CD4-positive, alpha-beta T cell treated with Interleukin-2 at 100 ng/mL for 4 hours (primary cell): ENCODE results near the gene MBOAT2.

ENCODE experiments used
- DNase-seq: peaks from one replicate; pipeline ENCODE4 v3.0.0-alpha.2; 2020; ENCODE audit warnings: low spot score

Gene MBOAT2

DNA sequence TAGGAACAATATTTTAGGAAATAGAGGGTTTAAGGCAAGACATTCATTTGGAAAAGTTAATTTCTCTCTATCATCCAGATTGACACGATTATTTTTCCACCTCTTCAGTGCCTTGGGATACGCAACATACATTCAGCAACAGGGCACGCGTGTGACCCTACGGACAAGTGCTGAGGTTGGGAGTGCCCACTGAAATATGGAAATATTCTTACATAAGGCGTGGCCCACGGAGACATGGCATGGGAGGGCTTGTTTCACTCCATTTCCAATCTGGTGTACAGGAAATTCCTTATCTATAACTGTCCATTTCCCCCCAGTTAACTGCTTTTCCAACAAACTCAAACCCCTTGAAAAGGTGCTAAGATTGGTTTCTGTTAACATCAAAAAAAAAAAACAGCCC is 145.2 kb downstream of the MBOAT2 start:
- no peak for DNase-seq

DNA sequence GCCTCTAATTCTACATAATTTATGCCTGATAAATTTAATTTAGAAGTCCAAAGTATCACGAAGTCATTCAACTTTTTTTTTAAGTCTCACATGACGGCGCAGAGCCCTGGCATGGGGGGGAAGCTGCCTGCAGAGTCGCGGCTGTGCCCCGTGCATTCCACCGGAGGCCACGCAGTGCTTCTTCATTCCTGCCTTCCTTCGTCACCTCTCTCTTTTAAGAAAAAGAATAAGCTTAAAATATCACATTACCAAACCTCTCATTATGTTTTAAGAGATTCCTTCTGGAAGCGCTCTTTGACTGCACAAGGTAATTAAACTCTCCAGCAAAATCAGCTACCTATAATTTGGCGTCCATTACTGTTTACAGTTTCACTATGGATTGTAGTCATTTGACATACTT is 145.8 kb downstream of the MBOAT2 start:
- DNase-seq, result no peak

DNA sequence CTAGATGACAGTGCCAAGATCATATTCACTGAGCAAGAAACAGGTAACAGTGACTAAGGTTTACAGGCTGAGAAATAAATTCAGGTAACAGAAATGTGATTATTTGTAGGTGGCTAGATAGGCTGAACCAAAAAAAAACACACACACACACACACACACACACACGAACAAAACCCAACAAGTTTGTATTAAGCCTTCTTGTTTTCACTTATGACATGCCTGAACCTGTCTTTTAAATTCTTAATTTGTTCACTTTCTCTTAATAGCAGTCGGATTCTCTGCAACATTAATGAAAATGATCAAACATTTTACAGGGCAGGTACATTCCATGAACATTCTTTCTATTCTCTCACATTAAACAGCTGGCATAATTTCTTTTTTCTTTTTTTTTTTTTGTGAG is 147.3 kb downstream of the MBOAT2 start:
- DNase-seq, result no peak

DNA sequence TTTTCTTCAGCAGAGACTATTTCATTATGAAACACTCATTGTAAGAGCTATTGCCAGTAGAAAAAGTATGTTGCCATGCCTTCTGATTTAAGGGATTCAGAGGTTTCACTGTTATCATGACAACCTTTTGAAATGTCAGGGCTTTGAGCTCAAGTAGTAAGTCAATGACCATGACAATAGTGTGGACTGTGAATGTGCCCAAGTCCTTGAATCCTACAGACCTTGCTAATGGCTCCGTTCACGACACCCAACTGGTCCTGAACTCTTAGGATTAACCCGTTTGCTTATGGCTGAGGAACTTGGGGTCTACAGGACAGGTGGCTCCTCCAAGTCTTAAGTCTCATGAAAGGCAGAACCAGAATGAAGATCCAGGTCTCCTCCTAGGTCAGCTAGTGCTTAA is 148.5 kb downstream of the MBOAT2 start:
- DNase-seq, result no peak

DNA sequence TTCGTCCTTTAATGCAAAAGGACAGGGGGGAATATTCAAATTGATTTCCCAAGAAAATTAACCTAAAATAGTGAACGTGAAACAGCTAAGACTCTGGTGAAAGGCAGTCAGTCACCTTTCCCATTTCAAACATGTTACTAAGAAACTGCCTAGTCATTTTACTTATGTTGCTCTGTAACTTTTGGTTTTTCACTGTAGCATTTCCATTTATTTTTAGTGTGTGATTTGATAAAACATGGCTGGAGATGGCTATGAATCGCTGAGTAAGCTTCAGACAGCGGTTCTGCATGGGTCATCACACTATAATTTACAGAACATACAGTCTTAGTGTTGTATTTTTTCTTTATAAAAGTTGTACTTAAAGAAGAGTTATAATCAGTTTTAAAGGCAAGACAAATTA is 150.1 kb downstream of the MBOAT2 start:
- no peak for DNase-seq

DNA sequence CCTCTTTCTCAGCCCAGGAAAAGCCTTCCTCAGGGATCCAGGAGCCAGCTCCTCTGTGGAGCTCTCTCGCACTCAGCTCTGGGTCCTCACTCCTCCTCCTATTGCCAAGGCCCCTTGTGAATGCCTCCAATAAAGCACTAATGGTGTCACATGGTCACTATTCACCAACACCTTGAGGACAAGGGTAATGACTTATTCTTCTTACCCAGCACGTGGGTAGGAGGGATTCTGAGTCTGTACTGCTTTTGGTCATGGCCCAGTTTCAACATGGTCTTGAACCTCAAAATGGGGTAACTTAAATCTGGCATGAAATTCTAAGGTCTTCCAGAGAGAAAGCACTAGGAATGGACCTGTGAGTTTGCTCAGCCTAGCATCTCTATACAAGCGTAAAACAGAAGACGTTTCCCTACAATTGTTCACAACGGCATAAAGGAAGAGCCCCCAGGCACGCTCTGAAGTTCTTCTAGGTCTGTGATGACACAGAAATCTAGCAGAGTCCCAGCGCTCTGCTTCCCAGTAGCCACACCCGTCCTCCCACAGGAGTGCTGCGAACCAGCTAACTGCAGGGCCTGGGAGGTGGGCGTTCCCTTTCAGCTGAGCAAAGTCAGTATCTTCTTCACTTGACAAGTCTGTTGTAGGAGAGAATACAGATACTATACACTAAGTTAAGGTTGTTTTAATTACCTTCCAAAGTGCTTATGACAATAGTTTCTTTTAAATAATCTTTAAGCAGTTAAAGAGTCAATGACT is 151.5 kb downstream of the MBOAT2 start:
- no peak for DNase-seq

DNA sequence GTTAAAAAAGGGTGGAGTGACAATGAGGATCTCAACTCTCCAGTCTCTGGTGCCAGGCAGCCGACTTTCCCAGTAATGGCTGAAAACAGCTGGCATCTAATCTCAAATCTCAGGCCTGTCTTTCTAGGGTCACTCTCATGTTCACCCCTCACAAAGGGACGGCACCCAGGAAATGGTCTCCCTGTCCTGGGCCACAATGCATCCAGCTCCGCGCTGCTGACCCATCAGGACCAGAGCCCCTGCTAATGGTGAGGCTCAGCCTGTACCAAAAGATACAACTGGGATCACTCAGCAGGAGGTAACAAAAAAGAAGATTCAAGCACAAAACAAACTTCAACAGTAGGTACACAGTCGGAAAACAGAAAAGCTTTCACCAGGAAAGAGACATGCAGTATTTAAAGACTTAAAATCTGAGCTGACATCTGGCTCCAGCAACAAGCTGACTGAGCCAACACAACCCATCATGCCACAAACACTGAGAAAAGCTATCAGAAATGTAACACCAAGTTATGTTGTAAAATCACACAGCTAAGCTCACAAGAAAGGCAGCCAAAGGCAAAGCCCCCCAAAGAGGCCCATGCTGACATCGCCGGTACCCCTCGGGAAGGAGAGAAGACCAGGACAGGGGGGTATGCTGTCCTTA is 152.5 kb downstream of the MBOAT2 start:
- no peak for DNase-seq

DNA sequence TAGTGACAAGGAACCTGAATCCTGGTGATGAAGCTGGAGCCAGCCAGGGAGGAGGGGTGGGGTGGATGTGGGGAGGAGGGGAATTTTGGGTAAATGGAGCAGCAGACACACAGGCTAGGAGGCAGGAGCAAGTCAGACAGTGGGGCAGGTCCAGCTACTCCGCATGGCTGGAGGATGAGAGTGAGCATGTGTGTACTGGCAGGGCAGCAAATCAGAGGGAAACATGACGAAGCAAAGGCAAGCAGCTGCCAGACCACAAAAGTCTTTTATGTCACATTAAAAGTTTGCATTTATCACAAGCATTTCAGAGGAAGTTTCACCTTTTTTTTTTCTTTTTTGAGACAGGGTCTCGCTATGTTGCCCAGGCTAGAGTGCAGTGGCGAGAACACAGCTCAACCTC is 154.2 kb downstream of the MBOAT2 start:
- no peak for DNase-seq

DNA sequence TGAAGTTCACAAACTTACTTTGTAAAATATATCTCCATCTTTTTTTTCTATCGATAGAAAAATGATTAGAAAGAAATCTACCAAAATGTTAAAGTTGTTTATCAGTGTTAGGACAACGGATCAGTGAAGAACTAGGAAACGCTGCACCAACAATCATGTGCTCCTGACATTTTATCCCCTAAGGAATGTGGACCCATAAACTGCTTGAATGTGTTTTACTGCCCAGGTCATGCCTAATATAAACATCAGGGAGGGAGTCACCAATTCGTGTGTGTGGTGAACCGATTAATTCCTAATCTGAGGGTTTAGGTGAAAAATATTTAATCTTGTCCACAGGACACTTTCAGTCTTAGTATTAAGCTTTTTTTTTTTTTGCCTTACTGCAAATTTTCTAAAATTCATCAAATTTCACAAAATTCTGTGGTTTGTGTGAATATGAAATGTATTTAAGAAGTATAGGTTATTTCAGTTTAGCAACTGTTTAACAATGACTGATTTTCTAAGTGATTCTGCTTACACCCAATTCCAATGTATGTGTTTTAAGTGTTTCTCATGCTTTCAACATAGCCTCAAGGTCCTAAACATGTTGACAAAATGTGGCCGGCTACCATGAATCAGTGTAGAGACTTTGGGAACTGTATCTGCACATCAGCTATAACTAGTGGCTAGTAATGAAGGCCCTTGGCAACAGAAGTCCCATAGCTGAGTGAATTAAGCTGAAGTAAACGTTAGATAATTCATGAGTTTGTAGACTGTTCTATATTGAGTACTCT is 155.0 kb downstream of the MBOAT2 start:
- DNase-seq, result no peak

DNA sequence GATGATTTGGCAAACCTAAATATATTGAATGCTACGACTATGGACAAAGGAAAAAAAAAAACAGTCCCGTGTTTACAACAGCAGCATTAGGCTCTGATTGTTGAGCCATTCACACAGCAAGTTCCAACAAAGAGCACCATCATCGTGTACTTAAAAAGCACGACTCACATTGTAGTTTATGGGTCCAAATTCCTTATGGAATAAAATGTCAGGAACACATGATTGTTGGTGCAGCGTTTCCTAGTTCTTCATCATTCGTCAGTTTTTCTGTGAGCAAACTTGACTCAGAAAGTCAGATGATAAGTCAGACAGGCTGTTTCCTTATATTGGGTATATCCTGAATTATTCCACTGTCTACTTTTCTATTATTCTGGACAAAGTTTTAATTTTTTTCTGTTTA is 156.1 kb downstream of the MBOAT2 start:
- DNase-seq, result no peak

DNA sequence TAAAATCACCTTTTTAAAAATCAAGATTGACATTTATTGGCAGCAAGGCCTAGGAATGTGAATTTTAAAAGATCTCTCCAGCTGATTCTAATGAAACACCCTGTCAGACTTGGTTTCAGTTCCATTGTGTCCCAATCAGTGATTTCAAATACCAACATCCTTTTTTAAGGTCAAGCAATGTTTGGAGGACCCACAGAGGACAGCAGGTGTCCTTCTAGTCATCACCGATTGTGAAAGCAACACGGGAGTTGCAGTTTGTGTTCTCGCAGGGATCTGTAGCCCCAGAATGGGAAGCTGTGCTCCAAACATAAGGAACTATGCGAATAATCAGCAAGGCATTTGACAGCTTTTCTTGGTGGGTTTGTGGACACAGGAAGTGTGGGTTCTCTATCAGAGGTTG is 161.6 kb downstream of the MBOAT2 start:
- no peak for DNase-seq

DNA sequence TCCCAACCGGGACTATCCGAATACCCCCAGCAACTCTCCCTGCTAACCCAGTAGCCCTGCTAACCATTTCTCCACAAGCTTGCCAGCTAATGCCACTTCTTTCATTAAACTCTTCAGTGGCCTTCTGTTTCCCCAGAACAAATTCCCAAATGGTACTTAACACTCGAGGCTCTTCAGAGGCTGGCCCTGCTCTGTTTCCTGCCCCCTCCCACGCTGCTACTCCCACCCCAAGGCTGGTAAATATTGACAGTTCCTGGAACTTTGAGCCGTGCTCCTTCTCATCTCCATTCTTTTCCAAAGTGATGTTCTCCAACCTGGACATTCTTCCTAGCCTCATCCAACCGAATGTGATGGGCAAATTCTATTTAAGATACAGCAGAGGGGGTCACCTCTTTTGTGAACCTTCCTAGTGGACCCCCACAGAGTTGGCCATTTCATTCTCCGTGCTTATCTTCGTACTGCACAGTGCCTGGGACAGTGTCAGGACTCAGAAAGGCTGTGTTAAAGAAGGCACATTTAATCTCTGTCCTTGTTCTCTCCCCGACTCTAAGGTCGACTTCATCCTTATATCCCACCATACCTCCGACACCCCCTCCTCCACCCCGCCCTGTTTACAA is 162.9 kb downstream of the MBOAT2 start:
- no peak for DNase-seq

DNA sequence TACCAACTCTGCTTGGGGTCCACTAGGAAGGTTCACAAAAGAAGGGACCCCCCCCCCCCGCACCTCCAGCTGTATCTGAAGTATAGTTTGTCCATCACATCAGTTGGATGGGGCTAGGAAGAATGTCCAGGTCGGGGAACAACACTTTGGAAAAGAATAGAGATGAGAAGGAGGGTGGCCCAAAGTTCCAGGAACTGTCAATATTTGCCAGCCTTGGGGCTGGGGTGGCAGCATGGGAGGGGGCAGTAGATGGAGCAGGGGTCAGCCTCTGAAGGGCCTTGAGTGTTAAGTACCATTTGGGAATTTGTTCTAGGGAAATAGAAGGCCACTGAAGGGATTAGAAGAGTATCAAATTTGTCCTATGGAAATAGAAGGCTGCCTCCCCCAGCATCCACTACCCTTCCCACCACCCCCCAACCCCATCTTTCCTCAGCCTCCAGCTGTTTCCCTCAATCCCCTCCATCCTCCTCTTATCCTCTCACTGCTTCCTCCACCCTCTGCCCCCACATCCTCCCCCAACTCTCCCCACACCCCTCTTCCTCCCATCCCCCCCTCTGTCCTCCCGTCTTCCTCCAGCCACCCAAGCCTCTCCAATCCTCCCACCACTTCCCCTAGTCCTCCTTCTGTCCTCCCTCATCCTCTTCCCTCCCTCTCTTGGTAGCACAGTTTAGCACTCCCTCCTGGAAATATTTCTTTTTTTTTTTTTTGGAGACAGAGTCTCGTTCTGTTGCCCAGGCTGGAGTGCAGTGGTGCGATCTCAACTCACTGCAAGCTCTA is 164.1 kb downstream of the MBOAT2 start:
- no peak for DNase-seq

DNA sequence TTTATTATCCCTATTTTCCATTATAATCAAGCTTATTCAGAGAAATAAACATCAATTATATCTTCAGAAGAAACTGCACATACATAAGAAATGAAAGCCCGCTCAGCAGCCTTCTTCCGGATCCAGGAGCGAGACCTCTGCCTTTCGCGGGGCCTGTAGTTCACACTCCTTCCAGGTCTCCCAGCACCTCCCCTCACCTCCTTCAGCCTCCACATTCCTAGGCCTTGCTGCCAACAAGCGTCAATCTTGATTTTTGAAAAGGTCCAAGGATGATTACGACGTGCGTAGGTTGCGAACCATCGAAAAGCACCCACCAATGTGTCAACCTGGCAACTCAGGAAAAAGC is 165.7 kb downstream of the MBOAT2 start:
- DNase-seq, result no peak

DNA sequence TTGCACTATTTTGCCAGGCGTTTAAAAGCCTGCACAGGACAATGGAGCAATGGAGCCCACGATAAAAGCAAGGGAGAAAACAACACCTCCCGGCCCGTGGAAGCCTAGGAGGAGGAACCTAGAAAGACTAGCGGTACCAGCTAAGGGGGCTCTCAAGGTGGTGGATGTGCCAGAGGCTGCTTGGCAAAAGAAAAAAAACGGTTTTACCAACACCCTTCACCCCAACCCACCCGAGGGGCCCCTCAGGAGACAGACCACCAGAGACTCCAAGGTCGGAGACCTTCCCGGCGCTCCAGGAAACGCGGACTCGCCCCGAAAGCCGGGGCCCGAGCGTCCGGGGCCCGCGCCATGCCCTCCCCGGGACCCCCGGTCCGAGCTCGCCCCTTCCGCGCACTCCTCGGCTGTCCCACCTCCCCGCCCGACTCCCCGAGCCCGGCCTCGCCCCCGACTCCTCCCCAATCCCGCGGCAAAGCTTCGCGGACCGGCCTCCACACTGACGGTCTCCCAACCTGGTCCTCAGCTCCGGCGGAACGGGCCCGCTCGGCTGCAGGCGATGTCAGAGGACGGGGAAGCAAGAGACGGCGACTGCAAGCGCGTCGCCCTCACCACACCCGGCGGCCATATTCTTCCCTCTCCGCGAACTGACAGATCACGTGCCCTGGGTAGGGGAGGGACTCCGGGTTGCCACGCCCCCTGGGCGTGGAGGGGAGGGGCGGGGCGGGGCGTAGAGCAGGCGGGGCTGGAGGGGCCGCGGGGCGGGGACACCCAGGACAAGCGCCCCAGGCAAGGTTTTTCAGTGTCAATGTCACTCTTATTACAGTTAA is 166.3 kb downstream of the MBOAT2 start, which contains the start of gene KIDINS220:
Gene KIDINS220, minus strand, starts transcription at position 643 of the 824 bp plus-strand sequence. CDS start 10,520 bp downstream, outside the sequence.
- peak; percentile 87 for DNase-seq

DNA sequence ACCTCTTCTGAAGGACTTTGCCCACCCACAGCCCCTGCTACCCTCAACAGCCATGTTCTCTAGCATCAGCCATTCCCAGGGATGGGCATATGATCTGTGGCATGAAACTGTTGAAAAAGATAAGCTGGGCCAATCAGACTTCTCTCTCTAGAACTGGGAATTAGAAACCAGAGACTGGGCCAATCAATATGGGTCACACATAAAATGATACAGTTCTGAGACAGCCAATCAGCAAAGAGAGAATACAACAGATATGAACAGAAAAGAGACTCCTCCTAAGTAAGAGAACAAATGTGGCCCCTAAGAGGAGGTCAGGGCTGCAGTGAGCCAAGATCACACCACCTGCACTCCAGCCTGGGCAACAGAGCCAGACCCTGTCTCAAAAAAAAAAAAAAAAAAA is 168.2 kb downstream of the MBOAT2 start:
- DNase-seq, result no peak

DNA sequence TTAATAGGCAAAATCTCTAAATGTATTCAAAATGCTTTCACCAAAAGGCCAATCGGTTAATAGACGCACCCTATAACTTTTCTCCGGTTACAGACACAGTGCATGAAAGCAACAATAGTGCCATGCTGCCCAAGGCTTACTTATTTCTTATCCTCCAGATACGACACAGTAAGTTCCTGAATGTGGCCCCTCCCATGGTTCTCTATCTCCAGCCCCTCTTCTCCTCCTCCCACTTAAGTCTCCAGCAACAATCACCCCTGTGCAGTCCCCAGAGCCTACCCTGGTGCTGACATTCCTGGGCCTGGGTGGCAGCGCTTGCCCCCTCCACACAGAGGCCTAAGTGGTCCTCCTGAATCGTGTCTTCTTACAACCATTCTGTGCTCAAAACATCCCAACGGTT is 169.6 kb downstream of the MBOAT2 start:
- no peak for DNase-seq

DNA sequence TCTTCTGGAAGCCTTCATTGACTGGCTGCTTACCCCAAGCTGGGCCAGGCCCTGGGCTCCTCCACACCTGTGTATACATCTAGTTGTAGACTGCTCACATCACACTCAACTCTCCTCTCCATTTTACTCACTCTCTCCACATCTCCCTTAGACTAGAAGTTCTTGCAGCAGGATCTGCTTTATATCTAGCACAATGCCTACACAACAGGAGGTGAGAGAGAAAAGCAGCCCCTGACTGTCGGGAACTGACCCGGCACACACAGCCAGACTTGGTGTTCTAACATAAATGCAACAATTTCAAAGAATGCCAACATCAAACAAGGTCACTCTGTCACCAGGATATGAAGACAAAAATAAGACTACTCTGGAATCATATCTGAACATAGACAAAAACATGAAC is 172.0 kb downstream of the MBOAT2 start:
- DNase-seq, result no peak

DNA sequence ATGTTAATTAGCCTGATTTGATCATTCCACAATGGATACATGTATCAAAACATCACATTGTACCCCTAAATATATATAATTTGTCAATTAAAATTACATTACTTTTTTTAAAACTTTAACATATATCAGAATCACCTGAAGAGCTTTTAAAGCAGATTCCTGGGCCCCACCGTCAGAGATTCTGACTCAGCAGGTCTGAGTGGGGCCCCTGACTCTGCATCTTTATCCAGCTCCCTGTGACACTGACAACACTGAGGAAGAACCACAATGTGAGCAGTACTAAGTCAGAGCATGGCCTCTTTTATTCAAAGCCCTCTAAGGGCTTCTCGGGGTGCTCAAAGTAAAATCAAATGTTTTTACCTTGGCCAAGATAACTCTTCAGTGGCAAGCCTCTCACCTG is 175.8 kb downstream of the MBOAT2 start:
- no peak for DNase-seq

DNA sequence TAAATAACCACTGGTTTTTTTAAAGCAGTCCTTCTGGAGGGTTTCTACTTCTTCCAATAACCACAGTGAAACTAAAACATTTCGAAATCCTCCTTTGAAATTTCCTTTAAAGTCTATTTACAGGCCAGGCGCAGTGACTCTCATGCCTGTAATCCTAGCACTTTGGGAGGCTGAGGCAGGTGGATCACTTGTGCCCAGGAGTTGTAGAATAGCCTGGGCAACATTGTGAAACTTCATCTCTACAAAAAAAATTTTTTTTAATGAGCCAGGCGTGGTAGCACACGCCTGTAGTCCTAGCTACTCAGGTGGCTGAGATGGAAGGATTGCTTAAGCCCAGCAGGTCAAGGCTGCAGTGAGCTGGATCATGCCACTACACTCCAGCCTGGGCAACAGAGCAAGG is 181.3 kb downstream of the MBOAT2 start:
- DNase-seq, result no peak
